GM18907 (cell line): ENCODE data around the gene ASPRV1.

ENCODE experiments used
- ATAC-seq: cut with Tn5 transposase; IDR thresholded peaks from one replicate; pipeline ENCODE4 v1.9.1; 2021; ENCODE audit warnings: mild to moderate bottlenecking, moderate library complexity; ENCODE audit not compliant: unreplicated experiment

The ASPRV1 gene

GRCh38 chr2:69943843-69944525 is 17.4 kb downstream of the ASPRV1 start:
- ATAC-seq: no peak

GRCh38 chr2:69943000-69943842 is 18.2 kb downstream of the ASPRV1 start:
- ATAC-seq: no peak

DNA sequence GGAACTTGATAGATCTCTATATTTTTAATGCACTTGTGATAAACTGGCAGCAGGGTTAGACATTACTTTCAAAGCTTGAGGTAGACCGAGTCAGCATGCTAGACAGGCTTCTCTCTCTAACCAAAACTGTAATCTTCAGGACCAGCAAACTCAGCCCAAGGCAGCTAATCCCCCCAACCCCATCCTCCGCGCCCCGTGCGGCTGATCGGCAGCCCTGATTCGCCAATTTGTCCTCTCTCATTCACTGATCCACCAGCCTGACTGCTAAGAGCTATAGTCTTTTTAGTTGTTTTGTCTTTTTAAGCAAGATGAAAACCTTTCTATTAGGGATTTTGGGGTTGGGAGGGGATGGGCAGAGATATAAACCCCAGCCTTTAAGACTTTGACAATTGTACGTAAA is 20.7 kb downstream of the ASPRV1 start:
- ATAC-seq: no peak

DNA sequence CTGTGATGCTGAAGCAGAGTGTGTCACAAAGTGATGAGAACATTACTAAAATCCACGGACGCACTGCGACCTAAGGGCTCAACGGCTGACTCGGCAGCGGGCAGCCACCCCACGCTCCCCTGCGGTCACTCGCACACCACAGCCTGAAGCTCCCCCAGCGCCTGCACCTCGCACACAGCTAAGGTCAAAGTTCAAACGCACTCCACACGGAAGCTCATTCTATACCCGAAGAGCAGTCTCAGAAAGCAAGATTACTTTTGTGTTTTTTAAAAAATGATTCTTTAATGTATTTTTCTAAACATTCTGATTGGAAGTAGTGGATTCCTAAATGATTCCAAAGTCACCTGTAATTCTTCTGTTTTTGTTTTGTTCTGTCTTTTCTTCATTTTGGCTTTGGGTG is 21.7 kb downstream of the ASPRV1 start:
- ATAC-seq: no peak

DNA sequence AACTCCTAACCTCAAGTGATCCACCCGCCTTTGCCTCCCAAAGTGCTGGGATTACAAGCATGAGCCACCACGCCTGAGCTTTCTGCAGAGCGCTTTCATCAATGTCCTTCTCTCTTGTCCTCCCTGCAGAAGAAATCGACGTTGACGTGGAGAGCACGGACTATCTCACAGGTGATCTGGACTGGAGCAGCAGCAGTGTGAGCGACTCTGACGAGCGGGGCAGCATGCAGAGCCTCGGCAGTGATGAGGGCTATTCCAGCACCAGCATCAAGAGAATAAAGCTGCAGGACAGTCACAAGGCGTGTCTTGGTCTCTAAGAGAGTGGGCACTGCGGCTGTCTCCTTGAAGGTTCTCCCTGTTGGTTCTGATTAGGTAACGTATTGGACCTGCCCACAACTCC is 23.5 kb downstream of the ASPRV1 start:
- ATAC-seq: no peak

DNA sequence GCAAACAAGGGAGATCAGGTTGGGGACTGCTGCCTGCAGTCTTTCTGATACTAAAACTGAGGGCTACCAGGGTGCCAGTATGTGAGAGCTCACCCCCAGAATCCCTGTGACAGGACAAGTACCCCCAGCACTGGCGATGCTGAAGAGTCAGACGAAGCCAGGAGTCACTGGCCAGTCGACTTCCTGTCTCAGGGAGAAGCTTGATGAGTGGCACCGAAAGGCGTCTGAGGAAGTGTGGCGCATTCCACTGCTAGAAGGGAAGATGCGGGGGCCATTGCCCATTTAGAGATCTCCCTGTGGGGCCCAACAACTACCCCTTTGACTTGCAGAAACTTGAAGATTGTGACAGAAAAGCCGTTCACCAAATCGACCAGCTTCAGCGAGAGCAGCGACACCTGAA is 24.5 kb downstream of the ASPRV1 start:
- no peak for ATAC-seq

GRCh38 chr2:69935011-69935410 is 26.4 kb downstream of the ASPRV1 start:
- ATAC-seq: no peak

DNA sequence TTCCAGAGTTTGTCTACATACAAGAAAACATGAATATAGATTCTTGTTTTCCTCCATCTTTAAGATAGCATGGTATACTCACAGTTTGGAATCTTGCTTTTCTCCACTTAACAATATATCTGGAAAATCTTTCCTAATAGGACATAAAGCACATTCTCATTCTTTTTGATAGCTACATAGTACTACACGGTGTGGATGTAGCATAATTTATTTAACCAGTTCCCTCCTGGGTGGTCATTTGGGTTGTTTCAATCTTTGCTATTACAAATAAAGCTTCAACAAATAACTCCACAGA is 26.9 kb downstream of the ASPRV1 start:
- ATAC-seq: no peak

- ATAC-seq: no peak
Observed at GRCh38 chr2:69933839-69934613, 27.4 kb downstream of the ASPRV1 start.

- no peak for ATAC-seq
Observed at GRCh38 chr2:69933254-69933828, 28.1 kb downstream of the ASPRV1 start.

DNA sequence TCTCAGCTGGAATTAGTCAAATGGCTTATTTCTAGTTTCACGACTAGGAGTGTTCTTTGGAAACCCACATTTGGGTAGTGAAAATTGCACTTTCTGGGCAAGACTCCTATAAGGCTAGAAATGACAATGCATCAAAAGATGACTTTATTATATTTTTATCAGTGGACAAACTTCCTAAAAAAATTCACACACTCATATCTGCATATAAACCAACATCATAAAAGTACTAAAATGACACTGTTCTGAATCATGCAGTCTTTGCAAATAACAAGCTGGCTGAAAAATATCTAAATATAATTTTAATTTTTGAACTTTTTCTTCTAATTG is 28.9 kb downstream of the ASPRV1 start:
- ATAC-seq: no peak

DNA sequence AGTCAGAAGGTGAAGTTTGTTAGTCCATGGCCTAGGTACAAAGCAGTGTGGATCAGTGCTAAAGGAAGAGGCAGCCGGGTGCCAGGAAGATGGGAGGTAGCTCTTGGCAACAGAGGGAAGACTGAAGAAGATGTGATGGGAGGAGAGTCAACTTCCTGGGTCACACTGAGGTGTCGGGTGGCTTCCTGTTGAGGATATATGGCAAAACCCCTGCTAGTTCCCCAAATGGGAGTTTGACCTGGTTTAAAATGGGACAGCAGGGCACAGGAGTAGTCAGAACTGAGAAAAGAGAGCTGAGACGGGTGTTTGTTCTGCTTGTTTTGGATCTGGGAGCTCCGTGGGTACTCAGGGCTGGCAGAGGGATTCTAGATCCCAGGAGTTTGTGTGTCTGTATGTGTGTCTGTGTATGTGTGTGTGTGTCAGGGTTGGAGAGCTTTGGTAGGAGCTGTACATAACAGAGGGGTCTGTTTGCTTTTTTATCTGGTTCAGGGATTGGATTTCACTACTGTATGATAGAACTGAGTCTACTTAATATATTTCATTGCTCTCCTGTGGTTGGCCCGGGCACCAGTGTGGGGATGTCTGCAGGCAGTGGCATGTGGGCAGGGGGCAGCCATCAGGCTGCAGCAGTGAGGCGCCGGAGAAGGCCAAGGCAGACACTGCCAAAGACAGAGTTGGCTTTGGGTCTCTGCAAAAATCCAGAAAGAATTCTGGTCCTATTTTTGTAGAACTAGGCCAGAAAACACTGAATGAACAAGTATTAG is 29.4 kb downstream of the ASPRV1 start:
- ATAC-seq: no peak

- no peak for ATAC-seq
Observed at GRCh38 chr2:69926849-69927515, 34.4 kb downstream of the ASPRV1 start.

DNA sequence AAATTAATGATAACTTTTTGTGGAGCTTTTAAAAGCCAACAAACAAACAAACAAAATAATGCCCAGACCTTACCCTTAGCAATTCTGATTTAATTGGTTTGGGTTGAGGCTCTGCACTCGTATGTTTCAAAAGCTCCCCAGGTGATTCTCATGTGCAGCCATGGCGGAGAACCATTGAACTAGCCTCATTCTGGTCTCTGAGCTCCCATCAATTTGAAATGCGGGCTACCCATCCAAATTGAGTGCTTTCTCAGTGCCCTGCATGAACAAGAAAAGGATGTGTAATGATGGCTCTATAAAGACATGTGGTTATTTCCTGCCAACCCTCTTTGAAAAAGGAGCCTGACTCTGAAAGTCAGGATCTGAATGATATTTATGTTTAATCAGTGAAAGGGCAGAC is 38.3 kb downstream of the ASPRV1 start:
- ATAC-seq: no peak

- no peak for ATAC-seq
Observed at GRCh38 chr2:69918401-69918800, 43.0 kb downstream of the ASPRV1 start.

GRCh38 chr2:69917852-69918251 is 43.6 kb downstream of the ASPRV1 start:
- no peak for ATAC-seq

GRCh38 chr2:69916106-69916505 is 45.3 kb downstream of the ASPRV1 start:
- ATAC-seq: no peak

DNA sequence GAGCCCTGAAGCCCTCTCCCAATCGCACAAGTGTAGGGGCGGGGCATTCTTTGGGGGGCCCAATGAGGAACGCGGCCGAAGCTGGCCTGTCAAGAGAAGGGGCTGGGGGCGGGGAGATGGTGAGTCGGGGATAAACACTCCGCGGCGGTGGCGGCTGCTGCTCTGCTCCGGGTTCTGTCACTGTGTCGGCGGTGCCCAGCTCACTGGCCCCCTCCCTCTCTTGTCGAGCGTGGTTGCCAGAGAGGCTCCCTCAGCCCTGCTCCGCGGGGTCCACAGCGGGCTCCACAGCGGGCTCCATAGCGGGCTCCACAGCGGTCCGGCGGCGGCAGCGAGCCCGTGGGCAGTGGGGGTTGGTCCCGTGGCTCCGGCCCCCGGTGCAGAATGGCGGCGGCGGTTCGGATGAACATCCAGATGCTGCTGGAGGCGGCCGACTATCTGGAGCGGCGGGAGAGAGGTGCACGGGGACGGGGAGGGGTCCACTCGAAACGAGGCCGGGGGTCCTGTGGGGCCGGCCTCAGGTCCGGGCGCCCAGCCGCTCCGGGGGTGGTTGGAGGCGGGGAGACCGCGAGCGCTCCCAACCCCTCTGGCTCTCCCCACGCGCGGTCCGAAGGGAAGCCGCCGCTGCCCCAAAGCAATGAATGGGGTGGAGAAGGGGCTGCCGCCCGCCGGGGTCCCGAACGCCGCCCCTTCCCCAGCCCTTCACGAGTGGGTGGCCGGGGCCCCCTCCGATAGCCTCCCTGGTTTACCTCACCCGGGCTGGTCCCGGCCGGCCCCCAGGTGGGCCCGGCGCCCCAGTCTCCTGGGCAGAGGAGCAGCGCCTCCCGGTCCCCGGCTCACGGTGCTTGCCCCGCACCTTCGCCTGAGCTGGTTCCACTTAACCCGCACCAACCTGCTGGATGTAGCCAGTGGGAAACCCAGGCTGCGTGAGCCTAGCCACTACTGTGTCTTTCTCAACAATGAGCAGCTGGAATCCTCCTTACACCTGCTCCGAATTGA is 46.2 kb downstream of the ASPRV1 start, which contains the start of gene MXD1:
MXD1 (plus strand) TSS at position 160 of the 996 bp plus-strand sequence; CDS start at position 382, 222 bp downstream.
- no peak for ATAC-seq
